ENCODE results near the gene COPZ2. TPM values are rescaled to one million over a fixed set of nuclear protein-coding genes. Genes with fewer than 3 reads are reported as not detected.

Gene COPZ2
- total and polyA plus RNA-seq, 10 donors, result 6.0 to 15.0 (median 8.8) TPM

DNA sequence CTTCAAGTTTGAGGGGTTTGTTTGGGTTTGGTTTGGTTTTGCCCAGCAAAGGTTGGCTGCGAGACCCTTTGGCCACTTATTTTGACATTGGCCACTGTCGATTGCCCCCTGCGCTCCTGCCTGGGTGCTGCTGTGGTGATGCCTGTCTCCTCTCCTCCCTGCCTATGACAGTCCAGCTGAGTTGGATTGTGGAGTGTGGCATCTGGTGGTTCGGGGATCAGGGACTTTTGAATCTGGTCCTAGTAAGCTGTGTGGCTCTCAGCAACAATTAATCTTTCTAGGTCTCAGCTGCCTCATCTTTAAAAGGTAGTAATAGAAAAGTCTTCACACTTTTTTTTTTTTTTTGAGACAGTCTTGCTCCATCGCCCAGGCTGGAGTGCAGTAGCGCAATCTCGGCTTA, 39.6 kb downstream of the COPZ2 start:
- Histone ChIP-seq H3K4me1 (peaks cover 0 to 21% (median 11%) of the 10 kb centered on the region in 6 donors), H3K27ac (no peak overlapping the region), H3K36me3 (no peaks in the 10 kb centered on the region), H3K9me3 (no peaks in the 10 kb centered on the region), H3K4me3 (no peak overlapping the region), H3K27me3 (replicated peaks in 1 of 7) (peaks cover 0 to 8% (median 0%) of the 10 kb centered on the region in 7 donors)
- 88 to 94% (median 92%) methylated on average over 7 of the region's 7 CpGs for WGBS, 5 donors
- DNase-seq, result no peak
- intact Hi-C loops (cut with DNase I; ENCODE audit: low total_unique reads), result no loop called here
- TF ChIP-seq, protein P1, sequence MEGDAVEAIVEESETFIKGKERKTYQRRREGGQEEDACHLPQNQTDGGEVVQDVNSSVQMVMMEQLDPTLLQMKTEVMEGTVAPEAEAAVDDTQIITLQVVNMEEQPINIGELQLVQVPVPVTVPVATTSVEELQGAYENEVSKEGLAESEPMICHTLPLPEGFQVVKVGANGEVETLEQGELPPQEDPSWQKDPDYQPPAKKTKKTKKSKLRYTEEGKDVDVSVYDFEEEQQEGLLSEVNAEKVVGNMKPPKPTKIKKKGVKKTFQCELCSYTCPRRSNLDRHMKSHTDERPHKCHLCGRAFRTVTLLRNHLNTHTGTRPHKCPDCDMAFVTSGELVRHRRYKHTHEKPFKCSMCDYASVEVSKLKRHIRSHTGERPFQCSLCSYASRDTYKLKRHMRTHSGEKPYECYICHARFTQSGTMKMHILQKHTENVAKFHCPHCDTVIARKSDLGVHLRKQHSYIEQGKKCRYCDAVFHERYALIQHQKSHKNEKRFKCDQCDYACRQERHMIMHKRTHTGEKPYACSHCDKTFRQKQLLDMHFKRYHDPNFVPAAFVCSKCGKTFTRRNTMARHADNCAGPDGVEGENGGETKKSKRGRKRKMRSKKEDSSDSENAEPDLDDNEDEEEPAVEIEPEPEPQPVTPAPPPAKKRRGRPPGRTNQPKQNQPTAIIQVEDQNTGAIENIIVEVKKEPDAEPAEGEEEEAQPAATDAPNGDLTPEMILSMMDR (IDR thresholded peaks at IDR 0.05 in 8 of 11, conservative IDR thresholded peaks at IDR 0.05 in 3 of 11), result no peak
- TF ChIP-seq POLR2AphosphoS5 (IDR thresholded peaks at IDR 0.05) (no peak), POLR2A (IDR thresholded peaks at IDR 0.05) (no peak)

DNA sequence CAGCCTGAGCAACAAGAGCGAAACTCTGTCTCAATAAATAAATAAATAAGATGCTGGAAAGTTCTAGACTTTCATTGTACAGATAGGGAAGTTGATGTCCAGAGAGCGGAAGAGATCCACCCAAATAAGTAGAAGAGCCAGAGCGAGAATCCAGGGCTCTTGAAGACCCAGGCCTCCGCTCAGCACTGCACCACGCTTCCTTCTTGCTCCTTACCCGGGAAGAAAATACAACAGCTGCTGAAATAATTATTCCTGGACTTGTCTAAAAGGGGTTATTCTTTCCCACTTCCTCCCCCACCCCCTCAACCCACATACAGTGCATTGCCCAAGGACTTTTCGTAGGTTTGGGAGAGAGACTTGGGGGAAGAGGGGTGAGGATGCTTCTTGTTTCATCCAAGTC, 40.0 kb downstream of the COPZ2 start:
- H3K27ac ChIP-seq, result no peak overlapping the region
- intact Hi-C loops (cut with DNase I; ENCODE audit: low total_unique reads), result no loop called here

DNA sequence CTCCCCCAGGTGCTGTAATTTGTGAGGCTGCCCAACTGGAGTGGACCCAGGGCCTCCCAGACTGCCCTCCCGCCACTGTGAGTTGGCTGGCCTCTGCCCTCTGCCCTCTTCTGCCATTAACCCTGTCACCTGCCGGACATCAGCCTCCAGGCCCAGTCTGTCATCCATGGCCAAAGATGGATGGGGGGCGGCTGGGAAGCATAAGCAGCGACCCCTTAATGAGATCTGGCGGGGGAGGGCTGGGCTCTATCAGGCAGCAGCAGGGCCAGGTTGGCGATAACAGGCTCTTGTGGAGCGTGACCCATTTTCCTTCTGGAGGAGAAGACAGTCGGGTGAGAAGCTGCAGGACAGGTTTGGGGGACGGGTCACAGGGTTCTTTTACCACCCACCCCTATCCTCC, 41.4 kb downstream of the COPZ2 start:
- Histone ChIP-seq H3K4me3 (no peak overlapping the region), H3K36me3 (no peaks in the 10 kb centered on the region), H3K27ac (no peak overlapping the region), H3K27me3 (replicated peaks in 1 of 7) (peaks cover 0 to 8% (median 0%) of the 10 kb centered on the region in 7 donors), H3K4me1 (peaks cover 0 to 5% (median 0%) of the 10 kb centered on the region in 6 donors), H3K9me3 (no peaks in the 10 kb centered on the region)
- no peak for TF ChIP-seq POLR2A (IDR thresholded peaks at IDR 0.05)
- intact Hi-C loops (cut with DNase I; ENCODE audit: low total_unique reads), result no loop called here
- 72 to 90% (median 85%) methylated on average over 7 to 9 of the region's 9 CpGs for WGBS, 5 donors
- no peak for DNase-seq

More for the DNA sequence above, 40.0 kb downstream of the COPZ2 start:
- Histone ChIP-seq H3K4me1 (peaks cover 0 to 16% (median 8%) of the 10 kb centered on the region in 6 donors), H3K36me3 (no peaks in the 10 kb centered on the region), H3K9me3 (no peaks in the 10 kb centered on the region), H3K27me3 (replicated peaks in 1 of 7) (peaks cover 0 to 8% (median 0%) of the 10 kb centered on the region in 7 donors), H3K4me3 (no peak overlapping the region)
- no peak for DNase-seq
- 69 to 82% (median 72%) methylated on average over 7 of the region's 7 CpGs for WGBS, 5 donors
- TF ChIP-seq, protein P1 (IDR thresholded peaks at IDR 0.05 in 8 of 11, conservative IDR thresholded peaks at IDR 0.05 in 3 of 11), result no peak
- no peak for TF ChIP-seq POLR2AphosphoS5 (IDR thresholded peaks at IDR 0.05)
- TF ChIP-seq POLR2A (IDR thresholded peaks at IDR 0.05), result no peak

DNA sequence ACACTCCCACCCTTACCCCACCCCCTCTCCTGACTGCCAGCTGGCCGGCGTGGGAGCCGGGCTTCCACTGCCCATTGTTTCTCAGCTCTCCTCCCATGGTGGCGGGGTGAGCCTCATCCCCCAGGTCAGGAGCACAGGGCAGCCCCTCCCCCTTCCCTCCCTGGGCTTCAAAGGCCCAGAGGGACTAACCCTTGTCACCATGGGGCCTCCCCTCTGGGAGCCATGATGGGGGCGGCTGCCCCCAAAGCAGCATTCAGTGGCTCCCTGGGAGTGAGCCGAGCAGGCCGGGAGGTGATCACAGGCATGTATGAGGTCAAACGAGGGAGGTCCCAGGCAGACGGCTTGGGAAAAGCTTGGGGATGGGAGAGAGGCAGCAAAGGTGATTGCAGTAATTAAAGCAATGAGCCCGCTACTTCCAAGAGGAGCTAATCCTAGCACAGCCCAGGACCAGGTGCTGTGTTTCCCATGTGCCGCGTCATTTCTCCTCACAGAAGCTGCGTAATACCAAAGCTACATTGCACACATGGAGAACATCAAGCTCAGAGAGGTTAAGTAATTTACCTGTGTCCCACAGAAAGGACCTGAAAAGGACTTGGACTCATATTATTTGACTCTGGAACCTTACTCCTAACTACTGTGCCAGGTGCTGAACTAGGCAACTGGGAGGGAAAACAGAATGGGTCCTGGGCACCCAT, 42.2 kb downstream of the COPZ2 start:
- H3K4me1 ChIP-seq, result no peaks in the 10 kb centered on the region
- intact Hi-C loops (cut with DNase I; ENCODE audit: low total_unique reads), result no loop called here
- H3K27ac ChIP-seq, result no peak overlapping the region
- TF ChIP-seq, protein P1 (IDR thresholded peaks at IDR 0.05 in 8 of 11, conservative IDR thresholded peaks at IDR 0.05 in 3 of 11), result no peak
- TF ChIP-seq POLR2AphosphoS5 (IDR thresholded peaks at IDR 0.05) (no peak), POLR2A (IDR thresholded peaks at IDR 0.05) (no peak)
- no peaks in the 10 kb centered on the region for H3K36me3 ChIP-seq
- WGBS, 5 donors, result 75 to 87% (median 78%) methylated on average over 13 of the region's 13 CpGs
- H3K4me3 ChIP-seq, result no peak overlapping the region
- DNase-seq, result no peak
- H3K27me3 ChIP-seq (replicated peaks in 1 of 7), result peaks cover 0 to 8% (median 0%) of the 10 kb centered on the region in 7 donors
- H3K9me3 ChIP-seq, result no peaks in the 10 kb centered on the region

Data from spleen (tissue), 11 donors.